ENCODE measurements around the gene PARVG.

PARVG gene

GRCh38 chr22:44211946-44212930 lies 31.5 kb downstream of the PARVG start:
- TF ChIP-seq POLR2A (IDR thresholded peaks at IDR 0.05; ENCODE audit: low read length) (no peak), GATA1 (IDR thresholded peaks at IDR 0.05; ENCODE audit: low read depth, low read length) (no peak)
- no peak for DNase-seq

- no peak for DNase-seq
These were observed 32.2 kb downstream of the PARVG start for GRCh38 chr22:44212936-44213335.

DNA sequence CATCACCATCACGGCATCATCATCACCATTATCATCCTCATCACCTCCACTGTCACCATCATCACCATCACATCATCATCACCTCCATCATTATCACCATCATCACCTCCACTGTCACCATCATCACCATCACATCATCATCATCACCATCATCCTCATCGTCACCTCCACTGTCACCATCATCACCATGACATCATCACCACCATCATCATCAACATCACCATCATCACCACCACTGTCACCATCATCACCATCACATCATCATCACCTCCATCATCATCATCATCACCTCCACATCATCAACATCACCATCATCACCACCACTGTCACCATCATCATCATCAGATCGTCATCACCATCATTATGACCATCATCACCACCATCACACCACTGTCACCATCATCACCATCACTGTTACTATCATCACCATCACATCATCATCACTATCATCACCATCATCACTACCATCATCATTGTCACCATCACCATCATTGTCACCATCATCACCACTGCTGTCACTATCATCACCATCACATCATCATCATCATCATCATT lies 32.8 kb downstream of the PARVG start:
- no peak for DNase-seq
- TF ChIP-seq POLR2A (IDR thresholded peaks at IDR 0.05; ENCODE audit: low read length): no peak

More at GRCh38 chr22:44212936-44213335, 32.2 kb downstream of the PARVG start:
- TF ChIP-seq POLR2A (IDR thresholded peaks at IDR 0.05; ENCODE audit: low read length) (no peak), GATA1 (IDR thresholded peaks at IDR 0.05; ENCODE audit: low read depth, low read length) (no peak)

DNA sequence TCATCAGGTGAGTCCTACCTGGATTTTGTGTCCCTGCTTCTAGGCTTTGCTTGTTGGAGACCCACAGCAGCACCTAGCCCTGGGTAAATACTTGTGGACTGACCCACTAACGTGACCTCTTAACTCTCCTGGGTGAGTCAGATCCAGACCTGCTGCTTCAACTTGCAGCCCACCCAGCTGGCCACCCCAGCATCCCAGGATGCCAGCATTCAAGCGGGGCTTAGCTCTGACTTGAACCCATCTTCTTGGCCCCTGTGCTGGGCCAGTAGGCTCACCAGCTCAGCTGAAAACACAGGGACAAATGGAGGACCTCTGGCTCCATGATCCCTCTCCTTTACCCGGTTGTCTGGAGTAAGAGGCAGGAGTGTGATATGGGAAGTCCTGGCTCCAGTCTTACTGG lies 33.5 kb downstream of the PARVG start:
- no peak for TF ChIP-seq POLR2A (IDR thresholded peaks at IDR 0.05; ENCODE audit: low read length)
- no peak for TF ChIP-seq GATA1 (IDR thresholded peaks at IDR 0.05; ENCODE audit: low read depth, low read length)
- no peak for DNase-seq

GRCh38 chr22:44214764-44215163 lies 34.0 kb downstream of the PARVG start:
- no peak for TF ChIP-seq GATA1 (IDR thresholded peaks at IDR 0.05; ENCODE audit: low read depth, low read length)
- no peak for TF ChIP-seq POLR2A (IDR thresholded peaks at IDR 0.05; ENCODE audit: low read length)
- DNase-seq: no peak

DNA sequence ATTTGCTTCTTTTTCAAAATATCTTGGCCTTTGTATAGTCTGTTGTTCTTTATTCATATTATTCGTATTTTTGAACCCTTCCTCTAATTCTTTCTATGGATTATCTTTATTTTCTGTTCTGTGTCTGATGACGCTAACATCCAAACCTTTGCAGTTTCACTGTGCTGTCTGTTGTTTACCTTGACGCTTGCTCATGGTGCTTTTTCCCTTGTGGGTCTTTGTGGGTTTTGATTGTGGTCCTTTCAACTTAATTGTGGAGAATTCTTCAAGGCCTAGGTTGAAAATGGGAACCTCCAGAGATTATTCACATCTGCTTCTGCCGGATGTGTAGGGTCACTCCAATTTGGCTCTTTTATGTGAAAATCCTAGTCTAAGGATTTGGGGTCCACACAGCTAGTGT lies 34.6 kb downstream of the PARVG start:
- no peak for DNase-seq
- TF ChIP-seq POLR2A (IDR thresholded peaks at IDR 0.05; ENCODE audit: low read length) (no peak), GATA1 (IDR thresholded peaks at IDR 0.05; ENCODE audit: low read depth, low read length) (no peak)

DNA sequence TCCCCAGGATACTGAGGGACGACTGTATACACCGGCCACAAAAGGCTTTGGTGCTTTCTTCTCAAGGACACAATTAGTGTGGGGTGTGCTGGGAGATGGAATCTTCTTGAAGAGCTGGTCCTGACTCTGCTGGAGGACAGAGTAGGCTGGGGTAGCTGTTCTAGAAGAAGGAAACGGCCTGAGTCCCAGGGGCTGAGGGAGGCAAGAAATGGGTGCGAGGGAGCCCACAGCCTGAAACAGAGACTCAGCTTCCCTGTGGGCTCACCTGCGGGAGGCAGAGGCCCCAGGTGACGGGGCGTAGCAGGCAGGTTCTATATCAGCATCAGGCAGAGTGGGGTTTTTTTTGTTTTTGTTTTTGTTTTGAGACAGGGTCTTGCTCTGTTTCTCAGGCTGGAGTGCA lies 36.6 kb downstream of the PARVG start:
- TF ChIP-seq GATA1 (IDR thresholded peaks at IDR 0.05; ENCODE audit: low read depth, low read length) (no peak), POLR2A (IDR thresholded peaks at IDR 0.05; ENCODE audit: low read length) (no peak)
- DNase-seq: no peak

- no peak for TF ChIP-seq GATA1 (IDR thresholded peaks at IDR 0.05; ENCODE audit: low read depth, low read length)
- TF ChIP-seq POLR2A (IDR thresholded peaks at IDR 0.05; ENCODE audit: low read length): no peak
- DNase-seq: no peak
These were observed 37.3 kb downstream of the PARVG start for GRCh38 chr22:44218071-44218470.

DNA sequence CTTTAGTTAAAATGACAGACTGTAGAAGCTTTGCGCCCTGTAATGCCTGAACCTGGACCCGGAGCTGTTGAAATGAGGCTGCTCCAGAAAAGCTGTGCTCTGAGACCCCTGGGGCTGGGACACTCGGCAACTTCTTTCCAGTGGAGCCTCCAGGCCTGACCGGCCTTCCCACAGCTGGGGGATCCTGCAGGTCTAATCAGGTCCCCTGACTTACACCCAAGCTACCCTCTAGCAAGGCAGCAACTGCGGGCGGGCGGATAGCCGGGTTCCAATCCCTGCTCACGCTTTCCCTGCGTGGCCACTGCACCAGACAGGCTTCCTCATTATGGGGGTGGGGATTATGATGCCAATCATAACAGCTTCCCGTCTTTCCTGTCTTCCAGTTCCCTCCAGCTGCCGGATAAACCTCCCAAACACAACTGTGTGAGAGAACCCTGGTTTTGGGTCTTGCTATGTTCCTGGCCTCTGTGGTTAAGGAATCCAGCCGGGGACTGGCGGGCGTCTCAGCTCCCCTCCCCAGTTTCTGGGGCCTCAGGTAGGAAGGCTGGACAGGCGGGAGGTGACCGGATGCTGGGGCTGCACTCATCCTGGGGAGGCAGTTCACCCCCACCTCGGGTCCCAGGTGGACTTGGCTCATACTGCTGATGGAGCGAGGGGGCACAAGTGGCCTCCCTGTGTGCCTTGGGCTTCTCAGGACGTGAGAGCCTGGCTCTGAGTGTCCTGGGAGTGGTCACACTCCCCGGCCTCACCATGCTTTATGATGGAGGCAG lies 38.6 kb downstream of the PARVG start:
- TF ChIP-seq GATA1 (IDR thresholded peaks at IDR 0.05; ENCODE audit: low read depth, low read length) (no peak), POLR2A (IDR thresholded peaks at IDR 0.05; ENCODE audit: low read length) (no peak)
- no peak for DNase-seq

GRCh38 chr22:44220727-44221680 lies 40.3 kb downstream of the PARVG start:
- no peak for DNase-seq
- TF ChIP-seq GATA1 (IDR thresholded peaks at IDR 0.05; ENCODE audit: low read depth, low read length) (no peak), POLR2A (IDR thresholded peaks at IDR 0.05; ENCODE audit: low read length) (no peak)

GRCh38 chr22:44221710-44222475 lies 41.2 kb downstream of the PARVG start:
- TF ChIP-seq POLR2A (IDR thresholded peaks at IDR 0.05; ENCODE audit: low read length): no peak
- no peak for TF ChIP-seq GATA1 (IDR thresholded peaks at IDR 0.05; ENCODE audit: low read depth, low read length)
- DNase-seq: no peak

GRCh38 chr22:44224166-44224565 lies 43.4 kb downstream of the PARVG start:
- TF ChIP-seq GATA1 (IDR thresholded peaks at IDR 0.05; ENCODE audit: low read depth, low read length): no peak
- TF ChIP-seq POLR2A (IDR thresholded peaks at IDR 0.05; ENCODE audit: low read length): no peak
- DNase-seq: no peak

Measured in erythroblast (primary cell).